ENCODE data around the gene CHD2.

CHD2 gene

GRCh38 chr15:93057618-93058017 is 157.5 kb downstream of the CHD2 start:
- no peak overlapping the region for H2AK5ac ChIP-seq (ENCODE audit: low read length)
- no peaks in the 10 kb centered on the region for H3K36me3 ChIP-seq (ENCODE audit: control insufficient read depth in 1 of 2, insufficient read depth in 2 of 2, low read length in 2 of 2)
- H2BK5ac ChIP-seq (ENCODE audit: low read depth, low read length, poor library complexity), result no peak overlapping the region
- no peak overlapping the region for H4K8ac ChIP-seq (ENCODE audit: low read depth, low read length)
- no CpG with 5 or more reads among the region's 8 CpGs for WGBS (ENCODE audit: extremely low coverage, insufficient coverage, insufficient read length)
- no peak for DNase-seq
- H3K79me1 ChIP-seq (ENCODE audit: low read length), result no peaks in the 10 kb centered on the region
- H3K4me3 ChIP-seq (ENCODE audit: low read depth, low read length), result no peak overlapping the region
- no peak overlapping the region for H2AFZ ChIP-seq (ENCODE audit: insufficient read depth, low read length, poor library complexity)
- H3K27ac ChIP-seq (ENCODE audit: low read depth, low read length), result no peak overlapping the region
- no peak overlapping the region for H3K4ac ChIP-seq (ENCODE audit: low read depth, low read length)
- H4K12ac ChIP-seq (ENCODE audit: low read depth, low read length), result no peak overlapping the region
- no peak overlapping the region for H3K23ac ChIP-seq (ENCODE audit: low read length)
- no peak overlapping the region for H3K4me2 ChIP-seq (ENCODE audit: low read length)
- H3K18ac ChIP-seq (ENCODE audit: low read length), result no peak overlapping the region
- H2BK120ac ChIP-seq (ENCODE audit: insufficient read depth, low read length, poor library complexity), result no peak overlapping the region
- H3K9me3 ChIP-seq (ENCODE audit: insufficient read depth, low read depth, low read length), result peaks cover 3% of the 10 kb centered on the region
- no peaks in the 10 kb centered on the region for H3K79me2 ChIP-seq (ENCODE audit: control insufficient read depth, insufficient read depth, low read length, poor library complexity)
- H3K9ac ChIP-seq (ENCODE audit: low read length), result no peak overlapping the region
- H3K14ac ChIP-seq (ENCODE audit: low read length), result no peak overlapping the region
- H2BK12ac ChIP-seq (ENCODE audit: low read length), result no peak overlapping the region
- no peak overlapping the region for H4K91ac ChIP-seq (ENCODE audit: low read depth, low read length)
- no peaks in the 10 kb centered on the region for H3K27me3 ChIP-seq (ENCODE audit: insufficient read depth, low read length)
- H3K4me1 ChIP-seq (ENCODE audit: control insufficient read depth in 1 of 2, insufficient read depth in 2 of 2, low read length in 2 of 2), result no peaks in the 10 kb centered on the region

- no CpG with 5 or more reads among the region's 8 CpGs for WGBS (ENCODE audit: extremely low coverage, insufficient coverage, insufficient read length)
- Histone ChIP-seq H3K79me2 (ENCODE audit: control insufficient read depth, insufficient read depth, low read length, poor library complexity) (no peaks in the 10 kb centered on the region), H3K4me1 (ENCODE audit: control insufficient read depth in 1 of 2, insufficient read depth in 2 of 2, low read length in 2 of 2) (peaks cover 0 to 1% of the 10 kb centered on the region in 2 experiments)
Observed at GRCh38 chr15:93058128-93058527, 158.0 kb downstream of the CHD2 start.

GRCh38 chr15:93058904-93059427 is 158.8 kb downstream of the CHD2 start:
- DNase-seq, result no peak
- Histone ChIP-seq H3K23ac (ENCODE audit: low read length) (no peak overlapping the region), H3K36me3 (ENCODE audit: control insufficient read depth in 1 of 2, insufficient read depth in 2 of 2, low read length in 2 of 2) (no peaks in the 10 kb centered on the region), H3K14ac (ENCODE audit: low read length) (no peak overlapping the region), H3K4me3 (ENCODE audit: low read depth, low read length) (no peak overlapping the region), H2BK120ac (ENCODE audit: insufficient read depth, low read length, poor library complexity) (no peak overlapping the region), H4K8ac (ENCODE audit: low read depth, low read length) (no peak overlapping the region), H3K27me3 (ENCODE audit: insufficient read depth, low read length) (no peaks in the 10 kb centered on the region), H2BK5ac (ENCODE audit: low read depth, low read length, poor library complexity) (no peak overlapping the region), H3K4ac (ENCODE audit: low read depth, low read length) (no peak overlapping the region), H3K18ac (ENCODE audit: low read length) (no peak overlapping the region), H2AK5ac (ENCODE audit: low read length) (no peak overlapping the region), H3K9me3 (ENCODE audit: insufficient read depth, low read depth, low read length) (no peaks in the 10 kb centered on the region), H3K79me1 (ENCODE audit: low read length) (no peaks in the 10 kb centered on the region), H2AFZ (ENCODE audit: insufficient read depth, low read length, poor library complexity) (no peak overlapping the region), H3K4me2 (ENCODE audit: low read length) (no peak overlapping the region), H3K79me2 (ENCODE audit: control insufficient read depth, insufficient read depth, low read length, poor library complexity) (no peaks in the 10 kb centered on the region), H3K4me1 (ENCODE audit: control insufficient read depth in 1 of 2, insufficient read depth in 2 of 2, low read length in 2 of 2) (peaks cover 2 to 6% of the 10 kb centered on the region in 2 experiments), H4K12ac (ENCODE audit: low read depth, low read length) (no peak overlapping the region), H3K27ac (ENCODE audit: low read depth, low read length) (no peak overlapping the region), H2BK12ac (ENCODE audit: low read length) (no peak overlapping the region), H4K91ac (ENCODE audit: low read depth, low read length) (no peak overlapping the region), H3K9ac (ENCODE audit: low read length) (no peak overlapping the region)
- no CpG with 5 or more reads among the region's 18 CpGs for WGBS (ENCODE audit: extremely low coverage, insufficient coverage, insufficient read length)

More at GRCh38 chr15:93058128-93058527, 158.0 kb downstream of the CHD2 start:
- Histone ChIP-seq H4K8ac (ENCODE audit: low read depth, low read length) (no peak overlapping the region), H3K36me3 (ENCODE audit: control insufficient read depth in 1 of 2, insufficient read depth in 2 of 2, low read length in 2 of 2) (no peaks in the 10 kb centered on the region), H2BK5ac (ENCODE audit: low read depth, low read length, poor library complexity) (no peak overlapping the region), H3K18ac (ENCODE audit: low read length) (no peak overlapping the region), H3K27me3 (ENCODE audit: insufficient read depth, low read length) (no peaks in the 10 kb centered on the region), H4K12ac (ENCODE audit: low read depth, low read length) (no peak overlapping the region), H2AK5ac (ENCODE audit: low read length) (no peak overlapping the region), H3K4me2 (ENCODE audit: low read length) (no peak overlapping the region), H4K91ac (ENCODE audit: low read depth, low read length) (no peak overlapping the region), H3K4ac (ENCODE audit: low read depth, low read length) (no peak overlapping the region), H3K9me3 (ENCODE audit: insufficient read depth, low read depth, low read length) (peaks cover 3% of the 10 kb centered on the region), H3K79me1 (ENCODE audit: low read length) (no peaks in the 10 kb centered on the region), H3K14ac (ENCODE audit: low read length) (no peak overlapping the region), H2AFZ (ENCODE audit: insufficient read depth, low read length, poor library complexity) (no peak overlapping the region), H2BK120ac (ENCODE audit: insufficient read depth, low read length, poor library complexity) (no peak overlapping the region), H3K27ac (ENCODE audit: low read depth, low read length) (no peak overlapping the region), H2BK12ac (ENCODE audit: low read length) (no peak overlapping the region), H3K23ac (ENCODE audit: low read length) (no peak overlapping the region), H3K4me3 (ENCODE audit: low read depth, low read length) (no peak overlapping the region), H3K9ac (ENCODE audit: low read length) (no peak overlapping the region)
- no peak for DNase-seq

GRCh38 chr15:93059442-93059841 is 159.3 kb downstream of the CHD2 start:
- Histone ChIP-seq H2AFZ (ENCODE audit: insufficient read depth, low read length, poor library complexity) (no peak overlapping the region), H4K8ac (ENCODE audit: low read depth, low read length) (no peak overlapping the region), H4K12ac (ENCODE audit: low read depth, low read length) (no peak overlapping the region), H3K27ac (ENCODE audit: low read depth, low read length) (no peak overlapping the region), H3K4ac (ENCODE audit: low read depth, low read length) (no peak overlapping the region), H2BK120ac (ENCODE audit: insufficient read depth, low read length, poor library complexity) (no peak overlapping the region), H3K36me3 (ENCODE audit: control insufficient read depth in 1 of 2, insufficient read depth in 2 of 2, low read length in 2 of 2) (no peaks in the 10 kb centered on the region), H2BK12ac (ENCODE audit: low read length) (no peak overlapping the region), H3K4me1 (ENCODE audit: control insufficient read depth in 1 of 2, insufficient read depth in 2 of 2, low read length in 2 of 2) (peaks cover 2 to 6% of the 10 kb centered on the region in 2 experiments), H3K79me1 (ENCODE audit: low read length) (no peaks in the 10 kb centered on the region), H3K4me3 (ENCODE audit: low read depth, low read length) (no peak overlapping the region), H3K18ac (ENCODE audit: low read length) (no peak overlapping the region), H3K9me3 (ENCODE audit: insufficient read depth, low read depth, low read length) (no peaks in the 10 kb centered on the region), H3K9ac (ENCODE audit: low read length) (no peak overlapping the region), H3K79me2 (ENCODE audit: control insufficient read depth, insufficient read depth, low read length, poor library complexity) (no peaks in the 10 kb centered on the region), H2BK5ac (ENCODE audit: low read depth, low read length, poor library complexity) (no peak overlapping the region), H3K4me2 (ENCODE audit: low read length) (no peak overlapping the region), H3K14ac (ENCODE audit: low read length) (no peak overlapping the region), H2AK5ac (ENCODE audit: low read length) (no peak overlapping the region), H3K27me3 (ENCODE audit: insufficient read depth, low read length) (no peaks in the 10 kb centered on the region), H3K23ac (ENCODE audit: low read length) (no peak overlapping the region), H4K91ac (ENCODE audit: low read depth, low read length) (no peak overlapping the region)
- DNase-seq, result no peak
- WGBS (ENCODE audit: extremely low coverage, insufficient coverage, insufficient read length), result no CpG with 5 or more reads among the region's 8 CpGs

Measured in trophoblast cell (in vitro differentiated cells and primary cell).